ENCODE data around the gene CRB2. TPM values are rescaled to one million over a fixed set of nuclear protein-coding genes. Genes with fewer than 3 reads are reported as not detected.

CRB2 gene
- total RNA-seq, 1 experiment from 2014 or later: 3.6 TPM

DNA sequence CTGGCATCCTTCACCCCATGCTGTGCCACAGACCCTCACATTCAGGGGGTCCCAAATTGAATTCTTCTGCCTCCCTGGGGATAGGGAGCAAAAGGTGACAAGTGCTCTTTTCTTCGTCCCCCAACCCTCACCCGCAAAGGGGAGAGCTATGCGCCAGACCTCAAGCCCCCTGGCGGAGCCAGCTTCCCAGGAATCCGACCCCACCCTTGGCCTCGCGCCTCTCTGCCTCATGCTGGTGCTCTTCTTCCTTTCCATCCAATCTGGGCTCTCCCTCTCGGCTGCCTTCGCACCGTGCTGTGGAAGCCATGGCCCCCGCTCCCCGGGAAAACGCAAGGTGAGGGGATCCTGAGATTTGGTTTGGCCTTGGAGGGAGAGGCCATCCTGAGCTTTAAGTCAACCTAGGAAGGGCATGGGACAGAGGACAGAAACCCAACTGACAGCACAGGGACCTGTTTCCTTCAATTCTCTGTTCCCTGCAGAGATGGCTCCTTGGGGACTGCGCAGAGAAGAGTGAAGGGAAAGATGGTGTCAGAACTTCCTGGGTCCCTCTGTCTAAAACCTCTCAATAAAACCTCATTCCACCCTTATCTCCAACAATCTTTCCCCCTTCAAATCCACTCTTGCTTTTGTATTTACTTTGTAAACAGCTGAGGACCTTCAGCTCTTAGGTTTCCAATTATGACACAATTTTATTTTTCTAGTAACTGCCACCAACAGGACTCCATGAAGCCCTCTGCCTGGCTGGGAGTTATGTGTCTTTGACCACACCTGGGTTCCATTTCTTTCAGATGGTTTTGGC lies 36.3 kb upstream of the CRB2 start:
- H4K20me1 ChIP-seq (ENCODE audit: control insufficient read depth, insufficient read depth, insufficient read length): no peaks in the 10 kb centered on the region
- no peak overlapping the region for H3K9ac ChIP-seq (ENCODE audit: extremely low read depth, insufficient read length, low read length)
- Mint-ChIP-seq H3K27ac (peak overlapping the region in 1 of 3 experiments; percentile 34; a peak in 1 of 7 replicates), H3K4me3 (no peak overlapping the region), H3K36me3 (ENCODE audit: insufficient read depth in 1 of 3, low read depth in 3 of 3) (no peaks in the 10 kb centered on the region), H3K4me1 (peaks cover 10 to 19% of the 10 kb centered on the region in 2 experiments), H3K9me3 (peaks cover 0 to 2% of the 10 kb centered on the region in 2 experiments; a peak in 1 of 5 replicates), H3K27me3 (ENCODE audit: low read depth) (peaks cover 8% of the 10 kb centered on the region)
- no peaks in the 10 kb centered on the region for H3K79me1 ChIP-seq (ENCODE audit: insufficient read depth, low read depth, low read length, poor library complexity, severe bottlenecking)
- no peak overlapping the region for H3K27ac ChIP-seq (ENCODE audit: insufficient read length, low read depth, low read length)
- no peak overlapping the region for H2BK12ac ChIP-seq (ENCODE audit: insufficient read length, low read depth, low read length)
- no peak overlapping the region for H3K4me2 ChIP-seq (ENCODE audit: insufficient read depth, insufficient read length, low read length)
- H2BK15ac ChIP-seq (ENCODE audit: low read depth, low read length): no peak overlapping the region
- no peak for DNase-seq
- peaks cover 4% of the 10 kb centered on the region; the same call in 1 of the 2 replicates for H3K4me1 ChIP-seq (ENCODE audit: insufficient read depth, low read length)
- TF ChIP-seq, protein P1, sequence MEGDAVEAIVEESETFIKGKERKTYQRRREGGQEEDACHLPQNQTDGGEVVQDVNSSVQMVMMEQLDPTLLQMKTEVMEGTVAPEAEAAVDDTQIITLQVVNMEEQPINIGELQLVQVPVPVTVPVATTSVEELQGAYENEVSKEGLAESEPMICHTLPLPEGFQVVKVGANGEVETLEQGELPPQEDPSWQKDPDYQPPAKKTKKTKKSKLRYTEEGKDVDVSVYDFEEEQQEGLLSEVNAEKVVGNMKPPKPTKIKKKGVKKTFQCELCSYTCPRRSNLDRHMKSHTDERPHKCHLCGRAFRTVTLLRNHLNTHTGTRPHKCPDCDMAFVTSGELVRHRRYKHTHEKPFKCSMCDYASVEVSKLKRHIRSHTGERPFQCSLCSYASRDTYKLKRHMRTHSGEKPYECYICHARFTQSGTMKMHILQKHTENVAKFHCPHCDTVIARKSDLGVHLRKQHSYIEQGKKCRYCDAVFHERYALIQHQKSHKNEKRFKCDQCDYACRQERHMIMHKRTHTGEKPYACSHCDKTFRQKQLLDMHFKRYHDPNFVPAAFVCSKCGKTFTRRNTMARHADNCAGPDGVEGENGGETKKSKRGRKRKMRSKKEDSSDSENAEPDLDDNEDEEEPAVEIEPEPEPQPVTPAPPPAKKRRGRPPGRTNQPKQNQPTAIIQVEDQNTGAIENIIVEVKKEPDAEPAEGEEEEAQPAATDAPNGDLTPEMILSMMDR (conservative IDR thresholded peaks at IDR 0.05): no peak
- no peak overlapping the region for H3K18ac ChIP-seq (ENCODE audit: insufficient read length, low read depth, low read length)
- H2BK5ac ChIP-seq (ENCODE audit: insufficient read length, low read length): no peak overlapping the region
- no peak overlapping the region for H2AK5ac ChIP-seq (ENCODE audit: insufficient read length, low read length)
- no peaks in the 10 kb centered on the region for H3K9me3 ChIP-seq (ENCODE audit: control insufficient read depth, low read depth, low read length)
- H4K91ac ChIP-seq (ENCODE audit: insufficient read length, low read depth, low read length): no peak overlapping the region
- H3K4ac ChIP-seq (ENCODE audit: low read depth, low read length): no peak overlapping the region
- H3K27me3 ChIP-seq (ENCODE audit: insufficient read depth, low read length): no peaks in the 10 kb centered on the region
- H3T11ph ChIP-seq (ENCODE audit: low read length): no peak overlapping the region
- no peak overlapping the region for H2BK20ac ChIP-seq (ENCODE audit: low read depth, low read length, poor library complexity, severe bottlenecking)
- no peak overlapping the region for H3K14ac ChIP-seq (ENCODE audit: insufficient read depth, low read length)
- no peak overlapping the region for H4K8ac ChIP-seq (replicated peaks; ENCODE audit: insufficient read length, low read depth, low read length)
- H3K79me2 ChIP-seq (ENCODE audit: insufficient read depth, low read length): no peaks in the 10 kb centered on the region
- no peak overlapping the region for H3K56ac ChIP-seq (ENCODE audit: insufficient read length, low read depth, low read length)
- no CpG with 5 or more reads among the region's 14 CpGs for WGBS (ENCODE audit: extremely low coverage, insufficient read length, low lambda C conversion rate)
- no peaks in the 10 kb centered on the region for H3K23me2 ChIP-seq (ENCODE audit: insufficient read length, low read depth, low read length, poor library complexity, severe bottlenecking)
- H3K23ac ChIP-seq (ENCODE audit: insufficient read length, low read depth, low read length): no peak overlapping the region
- H4K5ac ChIP-seq (ENCODE audit: insufficient read length, low read depth, low read length): no peak overlapping the region
- no peak overlapping the region for H2BK120ac ChIP-seq (ENCODE audit: low read depth, low read length, poor library complexity, severe bottlenecking)
- no peak overlapping the region for H2AFZ ChIP-seq (ENCODE audit: low read length)

Data from H9 (cell line).